Neural cell (in vitro differentiated cells): ENCODE results near the gene AFF2. TPM values are rescaled to one million over a fixed set of nuclear protein-coding genes. Genes with fewer than 3 reads are reported as not detected.

ENCODE experiments used
- H2AFZ ChIP-seq: fragments of 200-600, 300-800 bp; sonication (generic), shearing (Covaris generic); 2 replicates; pipeline ENCODE4 v1.6.0; 2014; ENCODE audit warnings: low read depth, mild to moderate bottlenecking, antibody characterized with exemption, low read length, moderate library complexity
- H3F3A ChIP-seq: fragments of 200-600 bp; shearing (Covaris generic); 2 replicates; pipeline ENCODE4 v1.6.1; 2016; ENCODE audit warnings: mild to moderate bottlenecking, moderate library complexity, mixed read lengths, antibody characterized with exemption, low read length; ENCODE audit not compliant: insufficient read depth, poor library complexity, severe bottlenecking
- H3K27ac ChIP-seq: fragments of 200-600, 300-800 bp; sonication (generic), shearing (Covaris generic); 2 replicates; pipeline ENCODE4 v1.5.1; 2014; ENCODE audit warnings: mild to moderate bottlenecking, low read length, moderate library complexity
- H3K27me3 ChIP-seq: fragments of 300-800, 200-600 bp; sonication (generic), shearing (Covaris generic); 2 replicates; pipeline ENCODE4 v1.6.0; 2014; ENCODE audit warnings: mild to moderate bottlenecking, low read depth, low read length, moderate library complexity; ENCODE audit not compliant: insufficient read depth
- H3K36me3 ChIP-seq: fragments of 300-800, 200-600 bp; sonication (generic), shearing (Covaris generic); 2 replicates; pipeline ENCODE4 v1.5.1; 2014; ENCODE audit warnings: mild to moderate bottlenecking, antibody characterized with exemption, low read length, moderate library complexity; ENCODE audit not compliant: insufficient read depth
- H3K4me2 ChIP-seq: fragments of 300-800, 200-600 bp; sonication (generic), shearing (Covaris generic); 2 replicates; pipeline ENCODE4 v1.6.0; 2014; ENCODE audit warnings: mild to moderate bottlenecking, low read length
- H3K4me3 ChIP-seq: fragments of 300-800, 200-600 bp; sonication (generic), shearing (Covaris generic); 2 replicates; pipeline ENCODE4 v1.5.1; 2014; ENCODE audit warnings: mild to moderate bottlenecking, low read length, moderate library complexity
- H3K79me2 ChIP-seq: fragments of 200-600 bp; shearing (Covaris generic); replicated peaks from 2 replicates; pipeline ENCODE4 v1.6.0; 2014; ENCODE audit warnings: mild to moderate bottlenecking, low read length, moderate library complexity; ENCODE audit not compliant: insufficient read depth
- H3K9ac ChIP-seq: fragments of 300-800, 200-600 bp; sonication (generic), shearing (Covaris generic); 2 replicates; pipeline ENCODE4 v1.6.1; 2016; ENCODE audit warnings: mild to moderate bottlenecking, low read length, mixed read lengths
- H3K9me2 ChIP-seq: fragments of 200-600 bp; shearing (Covaris generic); 2 replicates; pipeline ENCODE4 v1.6.1; 2016; ENCODE audit warnings: mild to moderate bottlenecking, low read length, mixed read lengths; ENCODE audit not compliant: insufficient read depth
- H3K9me3 ChIP-seq: fragments of 200-600, 300-800 bp; sonication (generic), shearing (Covaris generic); 2 replicates; pipeline ENCODE4 v1.6.1; 2016; ENCODE audit warnings: mild to moderate bottlenecking, mixed run types, low read length, moderate library complexity, mixed read lengths
- H4K20me1 ChIP-seq: fragments of 200-600 bp; shearing (Covaris generic); 2 replicates; pipeline ENCODE4 v1.6.1; 2016; ENCODE audit warnings: mild to moderate bottlenecking, mixed run types; ENCODE audit not compliant: insufficient read depth
- CTCF ChIP-seq: fragments of 450-650 bp; IDR thresholded peaks from 2 replicates; pipeline ENCODE4 v1.5.1; 2014; ENCODE audit warnings: antibody characterized with exemption, mild to moderate bottlenecking, moderate library complexity; ENCODE audit not compliant: poor library complexity, severe bottlenecking
- EP300 ChIP-seq: fragments of 450-650 bp; conservative IDR thresholded peaks from 2 replicates; pipeline ENCODE4 v1.6.1; 2014; ENCODE audit warnings: antibody characterized with exemption, mild to moderate bottlenecking, moderate library complexity; ENCODE audit not compliant: poor library complexity, severe bottlenecking
- EZH2 ChIP-seq: fragments of 200-600, 300-800 bp; shearing (Covaris generic), sonication (generic); IDR thresholded peaks from 2 replicates; pipeline ENCODE4 v1.6.1; 2014; ENCODE audit warnings: antibody characterized with exemption, low read length, borderline replicate concordance, mild to moderate bottlenecking; ENCODE audit not compliant: insufficient read depth, poor library complexity, severe bottlenecking
- MXI1 ChIP-seq: fragments of 450-650 bp; conservative IDR thresholded peaks from 2 replicates; pipeline ENCODE4 v1.6.1; 2014; ENCODE audit warnings: antibody characterized with exemption, mild to moderate bottlenecking; ENCODE audit not compliant: poor library complexity, severe bottlenecking
- POLR2AphosphoS5 ChIP-seq: IDR thresholded peaks from 2 replicates; pipeline ENCODE4 v1.6.1; 2012
- RAD21 ChIP-seq: fragments of 450-650 bp; conservative IDR thresholded peaks from 2 replicates; pipeline ENCODE4 v1.6.1; 2014; ENCODE audit warnings: antibody characterized with exemption, mild to moderate bottlenecking, moderate library complexity
- REST ChIP-seq: IDR thresholded peaks from 2 replicates; pipeline ENCODE4 v1.6.1; 2012; ENCODE audit warnings: borderline replicate concordance
- SMC3 ChIP-seq: fragments of 450-650 bp; conservative IDR thresholded peaks from 2 replicates; pipeline ENCODE4 v1.6.1; 2014; ENCODE audit warnings: antibody characterized with exemption, mild to moderate bottlenecking, moderate library complexity; ENCODE audit not compliant: poor library complexity
- TAF1 ChIP-seq: IDR thresholded peaks from 2 replicates; pipeline ENCODE4 v1.6.1; 2012; ENCODE audit warnings: low read depth
- polyA plus RNA-seq: library from polyadenylated mRNA; depleted of rRNA; stranded (reverse); fragments of >200 nt; gene quantifications from 2 replicates; pipeline ENCODE4 v1.2.3, GENCODE V29; 2014

AFF2 gene
- polyA plus RNA-seq, 1 donor from 2014 or later = 10.5 TPM

GRCh38 chrX:148567779-148568178 lies 67.4 kb downstream of the AFF2 start:
- Histone ChIP-seq H3F3A (no peaks in the 10 kb centered on the region), H2AFZ (no peak overlapping the region), H3K27me3 (no peaks in the 10 kb centered on the region), H4K20me1 (no peaks in the 10 kb centered on the region), H3K36me3 (no peaks in the 10 kb centered on the region), H3K9me3 (no peaks in the 10 kb centered on the region), H3K4me2 (no peak overlapping the region), H3K9ac (no peak overlapping the region), H3K4me3 (no peak overlapping the region), H3K27ac (no peak overlapping the region), H3K79me2 (no peaks in the 10 kb centered on the region), H3K9me2 (no peaks in the 10 kb centered on the region)
- no peak for TF ChIP-seq TAF1
- TF ChIP-seq EZH2 = no peak
- no peak for TF ChIP-seq SMC3

- Histone ChIP-seq H3K27me3 (no peaks in the 10 kb centered on the region), H3K4me2 (no peak overlapping the region)
- no peak for TF ChIP-seq CTCF
- no peak for TF ChIP-seq SMC3
- TF ChIP-seq TAF1 = no peak
Observed at GRCh38 chrX:148568763-148569162, 68.3 kb downstream of the AFF2 start.

GRCh38 chrX:148572337-148572736 lies 71.9 kb downstream of the AFF2 start:
- Histone ChIP-seq H3K79me2 (no peaks in the 10 kb centered on the region), H3K27ac (no peak overlapping the region), H3K4me2 (no peak overlapping the region), H2AFZ (no peak overlapping the region), H4K20me1 (no peaks in the 10 kb centered on the region), H3F3A (no peaks in the 10 kb centered on the region), H3K36me3 (no peaks in the 10 kb centered on the region), H3K4me3 (no peak overlapping the region), H3K9me3 (no peaks in the 10 kb centered on the region), H3K9ac (no peak overlapping the region), H3K27me3 (no peaks in the 10 kb centered on the region), H3K9me2 (no peaks in the 10 kb centered on the region)
- TF ChIP-seq SMC3 = no peak
- TF ChIP-seq TAF1 = no peak
- no peak for TF ChIP-seq RAD21
- TF ChIP-seq EZH2 = no peak
- TF ChIP-seq POLR2AphosphoS5 = no peak
- TF ChIP-seq CTCF = no peak
- TF ChIP-seq MXI1 = no peak
- no peak for TF ChIP-seq REST
- no peak for TF ChIP-seq EP300

More at GRCh38 chrX:148568763-148569162, 68.3 kb downstream of the AFF2 start:
- H3K4me3 ChIP-seq = no peak overlapping the region
- no peaks in the 10 kb centered on the region for H3K79me2 ChIP-seq
- H3K9me3 ChIP-seq = no peaks in the 10 kb centered on the region
- H3K36me3 ChIP-seq = no peaks in the 10 kb centered on the region
- no peak overlapping the region for H2AFZ ChIP-seq
- H4K20me1 ChIP-seq = no peaks in the 10 kb centered on the region
- H3F3A ChIP-seq = no peaks in the 10 kb centered on the region
- no peaks in the 10 kb centered on the region for H3K9me2 ChIP-seq
- no peak overlapping the region for H3K9ac ChIP-seq
- H3K27ac ChIP-seq = no peak overlapping the region
